GM23338 (cell line): ENCODE data around the gene RNH1. TPM values are rescaled to one million over a fixed set of nuclear protein-coding genes. Genes with fewer than 3 reads are reported as not detected.

ENCODE experiments used
- ATAC-seq: fragments of 200-7000 bp; cut with Tn5 transposase; 3 replicates; pipeline ENCODE4 v1.9.1; 2020
- DNase-seq: peaks from one replicate; pipeline ENCODE4 v3.0.0-alpha.2; 2015; ENCODE audit warnings: low spot score
- H2AFZ ChIP-seq: fragments of 200-600 bp; sonication (generic); 2 replicates; pipeline ENCODE4 v1.8.0; 2016; ENCODE audit warnings: antibody characterized with exemption, mild to moderate bottlenecking, moderate library complexity
- H3F3A ChIP-seq: fragments of 200-600 bp; sonication (generic); replicated peaks from 2 replicates; pipeline ENCODE4 v1.8.0; 2017; ENCODE audit warnings: antibody characterized with exemption, mixed run types, low read depth
- H3K27ac ChIP-seq: fragments of 200-600 bp; sonication (generic); 2 replicates; pipeline ENCODE4 v1.6.1; 2016; ENCODE audit warnings: low read depth
- H3K27me3 ChIP-seq: fragments of 200-600 bp; sonication (generic); 2 replicates; pipeline ENCODE4 v1.8.0; 2016; ENCODE audit warnings: mild to moderate bottlenecking, mixed run types, moderate library complexity; ENCODE audit not compliant: insufficient read depth
- H3K36me3 ChIP-seq: fragments of 200-600 bp; sonication (generic); 2 replicates; pipeline ENCODE4 v1.8.0; 2016; ENCODE audit warnings: mild to moderate bottlenecking; ENCODE audit not compliant: insufficient read depth
- H3K4me1 ChIP-seq: fragments of 200-600 bp; sonication (generic); 2 replicates; pipeline ENCODE4 v1.8.0; 2016; ENCODE audit warnings: mild to moderate bottlenecking, moderate library complexity; ENCODE audit not compliant: insufficient read depth
- H3K4me2 ChIP-seq: fragments of 200-600 bp; sonication (generic); 2 replicates; pipeline ENCODE4 v1.7.1; 2017; ENCODE audit warnings: mixed run types
- H3K4me3 ChIP-seq: fragments of 200-600 bp; sonication (generic); 2 replicates; pipeline ENCODE4 v1.6.1; 2016; ENCODE audit warnings: mixed run types
- H3K79me2 ChIP-seq: fragments of 200-600 bp; sonication (generic); replicated peaks from 2 replicates; pipeline ENCODE4 v1.8.0; 2017; ENCODE audit warnings: mild to moderate bottlenecking; ENCODE audit not compliant: insufficient read depth
- H3K9me2 ChIP-seq: fragments of 200-600 bp; sonication (generic); 2 replicates; pipeline ENCODE4 v1.8.0; 2017; ENCODE audit not compliant: insufficient read depth
- H4K20me1 ChIP-seq: fragments of 200-600 bp; sonication (generic); replicated peaks from 2 replicates; pipeline ENCODE4 v1.8.0; 2017; ENCODE audit warnings: mild to moderate bottlenecking; ENCODE audit not compliant: insufficient read depth
- H3K27ac Mint-ChIP-seq: 2 replicates; pipeline ENCODE4 v1.8.0; 2020; ENCODE audit warnings: inconsistent platforms, mild to moderate bottlenecking, moderate library complexity, mixed read lengths
- H3K27me3 Mint-ChIP-seq: 3 replicates; pipeline ENCODE4 v1.8.0; 2022; ENCODE audit warnings: low read depth, mild to moderate bottlenecking, moderate library complexity, mixed read lengths, inconsistent platforms; ENCODE audit not compliant: insufficient read depth, poor library complexity
- H3K36me3 Mint-ChIP-seq: 3 replicates; pipeline ENCODE4 v1.8.0; 2021; ENCODE audit warnings: low read depth, mild to moderate bottlenecking, inconsistent platforms, moderate library complexity, mixed read lengths
- H3K4me1 Mint-ChIP-seq: 3 replicates; pipeline ENCODE4 v1.8.0; 2020; ENCODE audit warnings: mild to moderate bottlenecking, inconsistent platforms, mixed read lengths
- H3K4me3 Mint-ChIP-seq: 3 replicates; pipeline ENCODE4 v1.8.0; 2021; ENCODE audit warnings: moderate library complexity, mild to moderate bottlenecking, inconsistent platforms, mixed read lengths
- H3K9me3 Mint-ChIP-seq: 3 replicates; pipeline ENCODE4 v1.8.0; 2020; ENCODE audit warnings: moderate library complexity, mild to moderate bottlenecking, inconsistent platforms, mixed read lengths
- CREB1 ChIP-seq: fragments of 250-450 bp; sonication (Bioruptor Pico); IDR thresholded peaks from 2 replicates; pipeline ENCODE4 v1.5.0; 2020; ENCODE audit warnings: low read depth, mild to moderate bottlenecking, moderate library complexity
- CTCF ChIP-seq, 2 experiments: fragments of 200-600 bp in 1 of 2; sonication (generic) in 1 of 2; conservative IDR thresholded peaks; 2 replicates each; pipeline versions ENCODE4 v1.5.1 to v1.6.1; 2016 to 2017; ENCODE audit warnings: antibody characterized with exemption in 2 of 2, low read depth in 2 of 2, mild to moderate bottlenecking in 2 of 2, moderate library complexity in 1 of 2
- ETS1 ChIP-seq: IDR thresholded peaks from 2 replicates; pipeline ENCODE4 v1.6.1; 2016; ENCODE audit warnings: antibody characterized with exemption
- EZH2 ChIP-seq: fragments of 200-600 bp; sonication (generic); IDR thresholded peaks from one replicate; pipeline ENCODE4 v1.8.0; 2017; ENCODE audit warnings: antibody characterized with exemption, mild to moderate bottlenecking, low read depth; ENCODE audit not compliant: unreplicated experiment
- EZH2phosphoT487 ChIP-seq: fragments of 200-600 bp; sonication (generic); IDR thresholded peaks from one replicate; pipeline ENCODE4 v1.8.1; 2018; ENCODE audit warnings: antibody characterized with exemption; ENCODE audit not compliant: unreplicated experiment
- JUNB ChIP-seq: IDR thresholded peaks from one replicate; pipeline ENCODE4 v1.6.1; 2016; ENCODE audit warnings: antibody characterized with exemption; ENCODE audit not compliant: unreplicated experiment
- NANOG ChIP-seq: IDR thresholded peaks from 2 replicates; pipeline ENCODE4 v1.6.1; 2016; ENCODE audit warnings: antibody characterized with exemption, borderline replicate concordance
- POLR2AphosphoS5 ChIP-seq: IDR thresholded peaks from 2 replicates; pipeline ENCODE4 v1.6.1; 2016; ENCODE audit warnings: antibody characterized with exemption, low read depth
- REST ChIP-seq: IDR thresholded peaks from one replicate; pipeline ENCODE4 v1.6.1; 2018; ENCODE audit warnings: antibody characterized with exemption; ENCODE audit not compliant: unreplicated experiment
- STAT1 ChIP-seq: IDR thresholded peaks from one replicate; pipeline ENCODE4 v1.6.1; 2016; ENCODE audit warnings: antibody characterized with exemption; ENCODE audit not compliant: unreplicated experiment
- ZNF114 ChIP-seq: fragments of 250-450 bp; sonication (Bioruptor Pico); IDR thresholded peaks from 2 replicates; pipeline ENCODE4 v1.5.0; 2020; ENCODE audit warnings: mild to moderate bottlenecking, moderate library complexity
- ZNF331 ChIP-seq: fragments of 250-450 bp; sonication (Bioruptor Pico); IDR thresholded peaks from 2 replicates; pipeline ENCODE4 v1.5.0; 2020; ENCODE audit warnings: low read depth, mild to moderate bottlenecking, moderate library complexity
- ZNF462 ChIP-seq: fragments of 250-450 bp; sonication (Bioruptor Pico); IDR thresholded peaks from 2 replicates; pipeline ENCODE4 v1.5.0; 2020; ENCODE audit warnings: mild to moderate bottlenecking, moderate library complexity
- polyA plus RNA-seq: library from polyadenylated mRNA; unstranded; fragments of >200 nt; fragmentation: Nextera tagmentation; extraction: Ambion mirVana; gene quantifications from 2 replicates; pipeline ENCODE4 v1.2.1, GENCODE V29; 2016
- total RNA-seq: library from RNA; depleted of rRNA; stranded (reverse); fragments of >200 nt; shearing (Covaris generic); gene quantifications from 2 replicates; pipeline ENCODE4 v1.2.3, GENCODE V29; 2014

The RNH1 gene
- total and polyA plus RNA-seq, 2 experiments from 2014 or later: 33.3 to 56.3 TPM

GRCh38 chr11:541433-541885 is 34.4 kb upstream of the RNH1 start:
- Mint-ChIP-seq H3K4me3 (no peak overlapping the region), H3K9me3 (no peaks in the 10 kb centered on the region), H3K4me1 (no peaks in the 10 kb centered on the region; the same call in 2 of the 3 replicates), H3K27ac (no peak overlapping the region), H3K36me3 (peaks cover 3% of the 10 kb centered on the region; the same call in 2 of the 3 replicates), H3K27me3 (peaks cover 23% of the 10 kb centered on the region)
- peaks cover 6% of the 10 kb centered on the region for H3F3A ChIP-seq
- H3K79me2 ChIP-seq: no peaks in the 10 kb centered on the region
- peaks cover 13% of the 10 kb centered on the region; the same call in 1 of the 2 replicates for H3K27me3 ChIP-seq
- H3K4me2 ChIP-seq: no peak overlapping the region
- DNase-seq: no peak
- no peaks in the 10 kb centered on the region for H3K9me2 ChIP-seq
- H4K20me1 ChIP-seq: no peaks in the 10 kb centered on the region
- H3K4me1 ChIP-seq: no peaks in the 10 kb centered on the region; the same call in 1 of the 2 replicates
- H3K27ac ChIP-seq: no peak overlapping the region
- no peak overlapping the region for H2AFZ ChIP-seq
- no peaks in the 10 kb centered on the region for H3K36me3 ChIP-seq
- no peak overlapping the region for H3K4me3 ChIP-seq
- no peak for TF ChIP-seq EZH2phosphoT487
- no peak for TF ChIP-seq STAT1
- TF ChIP-seq CREB1 (CRISPR knock-in tag): no peak
- TF ChIP-seq POLR2AphosphoS5: no peak
- TF ChIP-seq CTCF (conservative IDR thresholded peaks at IDR 0.05; ENCODE audit: low read depth in 2 of 2): no peak
- TF ChIP-seq ZNF331: no peak
- no peak for TF ChIP-seq NANOG
- TF ChIP-seq JUNB: no peak
- no peak for TF ChIP-seq ETS1
- no peak for TF ChIP-seq ZNF114 (CRISPR knock-in tag)
- no peak for TF ChIP-seq REST
- TF ChIP-seq EZH2: no peak
- TF ChIP-seq ZNF462: no peak
- ATAC-seq: no peak
